Fibroblast of pulmonary artery (primary cell): ENCODE measurements around the gene AFAP1L2.

Experiments used
- DNase-seq: peaks from one replicate; pipeline ENCODE4 v3.0.0-alpha.2; 2010; ENCODE audit warnings: low read depth
- H3K4me3 ChIP-seq: replicated peaks from 2 replicates; pipeline ENCODE4 v1.5.1; 2011; ENCODE audit warnings: low read depth, mild to moderate bottlenecking, control low read depth, low read length, moderate library complexity
- TF ChIP-seq, protein P1 (sequence below): IDR thresholded peaks from 2 replicates; pipeline ENCODE4 v1.5.1; 2011; ENCODE audit warnings: mild to moderate bottlenecking, control low read depth, low read length, inconsistent platforms; ENCODE audit errors: missing control alignments

The AFAP1L2 gene

DNA sequence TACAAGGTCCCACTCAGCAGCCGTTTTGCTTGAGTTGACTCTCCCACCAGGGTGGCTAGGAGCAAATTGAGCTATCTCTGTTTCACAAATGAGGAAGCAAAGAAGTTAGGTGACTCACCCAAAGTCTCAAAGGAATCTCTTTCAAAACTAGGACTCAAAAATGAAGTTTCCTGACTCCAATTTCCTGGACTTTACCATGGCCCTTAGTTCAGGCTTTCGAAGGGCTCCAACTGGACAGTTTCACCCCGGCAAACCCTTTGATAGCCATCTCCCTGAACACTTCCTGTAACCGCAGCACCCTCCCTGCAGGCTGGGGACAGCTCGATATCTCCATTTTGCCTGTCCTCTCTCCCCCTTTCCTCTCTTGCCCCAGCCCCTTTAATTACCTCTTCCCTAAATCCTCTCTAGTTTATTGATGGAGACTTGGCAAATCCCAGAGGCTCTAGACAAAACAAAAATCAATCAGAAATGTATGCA lies 4.7 kb upstream of the AFAP1L2 start:
- TF ChIP-seq, protein P1, sequence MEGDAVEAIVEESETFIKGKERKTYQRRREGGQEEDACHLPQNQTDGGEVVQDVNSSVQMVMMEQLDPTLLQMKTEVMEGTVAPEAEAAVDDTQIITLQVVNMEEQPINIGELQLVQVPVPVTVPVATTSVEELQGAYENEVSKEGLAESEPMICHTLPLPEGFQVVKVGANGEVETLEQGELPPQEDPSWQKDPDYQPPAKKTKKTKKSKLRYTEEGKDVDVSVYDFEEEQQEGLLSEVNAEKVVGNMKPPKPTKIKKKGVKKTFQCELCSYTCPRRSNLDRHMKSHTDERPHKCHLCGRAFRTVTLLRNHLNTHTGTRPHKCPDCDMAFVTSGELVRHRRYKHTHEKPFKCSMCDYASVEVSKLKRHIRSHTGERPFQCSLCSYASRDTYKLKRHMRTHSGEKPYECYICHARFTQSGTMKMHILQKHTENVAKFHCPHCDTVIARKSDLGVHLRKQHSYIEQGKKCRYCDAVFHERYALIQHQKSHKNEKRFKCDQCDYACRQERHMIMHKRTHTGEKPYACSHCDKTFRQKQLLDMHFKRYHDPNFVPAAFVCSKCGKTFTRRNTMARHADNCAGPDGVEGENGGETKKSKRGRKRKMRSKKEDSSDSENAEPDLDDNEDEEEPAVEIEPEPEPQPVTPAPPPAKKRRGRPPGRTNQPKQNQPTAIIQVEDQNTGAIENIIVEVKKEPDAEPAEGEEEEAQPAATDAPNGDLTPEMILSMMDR = no peak
- no peak overlapping the region for H3K4me3 ChIP-seq
- DNase-seq = no peak

DNA sequence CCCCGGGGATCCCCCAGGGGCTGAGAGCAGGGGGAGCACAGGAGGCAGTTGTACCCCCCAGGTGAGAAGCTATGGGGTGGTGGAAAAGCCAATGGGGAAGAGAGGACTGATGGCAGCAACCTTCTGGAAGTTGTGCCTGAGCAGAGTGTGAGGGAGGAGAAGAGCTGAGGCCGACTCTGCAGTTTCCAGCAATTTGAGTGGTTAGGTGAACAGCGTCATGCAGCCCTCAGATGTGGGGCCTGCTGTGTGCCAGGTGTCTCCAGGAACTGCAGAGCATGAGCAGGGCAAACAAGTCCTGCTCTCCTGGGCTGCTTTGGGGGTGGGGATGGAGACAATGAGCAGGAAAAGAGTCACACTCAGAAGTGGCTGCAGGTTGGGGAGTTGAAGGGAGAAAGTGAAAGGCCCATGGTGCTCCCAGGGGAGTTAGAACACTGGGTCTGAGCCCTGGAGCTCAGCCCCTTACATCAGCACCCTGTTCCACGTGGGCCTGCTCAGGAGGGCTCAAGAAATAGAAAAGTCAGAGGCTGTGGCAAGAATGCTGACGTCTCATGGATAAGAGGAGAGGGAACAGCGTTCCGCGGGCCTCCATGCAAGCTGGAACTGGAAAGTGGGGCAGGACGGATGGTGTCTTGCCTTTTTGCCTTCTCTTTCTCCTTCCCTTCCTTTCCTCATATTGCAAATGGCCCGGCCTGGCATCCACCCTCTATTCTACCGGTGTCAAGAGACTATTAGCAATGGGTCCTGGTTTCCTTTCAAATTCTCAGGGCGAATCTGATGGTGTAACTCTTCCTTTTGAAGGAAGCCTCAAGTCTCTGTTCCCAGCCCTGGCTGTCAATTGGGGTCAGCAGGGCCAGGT lies 4.0 kb upstream of the AFAP1L2 start:
- H3K4me3 ChIP-seq = no peak overlapping the region
- DNase-seq = no peak
- TF ChIP-seq, protein P1 = no peak

DNA sequence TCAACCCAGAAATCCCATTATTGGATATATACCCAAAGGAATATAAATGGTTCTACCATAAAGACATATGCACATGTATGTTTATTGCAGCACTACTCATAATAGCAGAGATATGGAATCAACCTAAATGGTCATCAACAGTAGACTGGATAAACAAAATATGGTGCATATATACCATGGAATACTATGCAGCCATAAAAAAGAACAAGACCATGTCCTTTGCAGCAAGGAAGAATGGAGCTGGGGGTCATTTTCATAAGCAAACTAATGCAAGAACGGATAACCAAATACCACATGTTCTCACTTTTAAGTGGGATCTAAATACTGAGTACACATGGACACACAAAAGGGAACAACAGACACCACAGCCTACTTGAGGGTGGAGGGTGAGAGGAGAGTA lies 2.2 kb upstream of the AFAP1L2 start:
- H3K4me3 ChIP-seq = no peak overlapping the region
- no peak for DNase-seq
- TF ChIP-seq, protein P1 = no peak

DNA sequence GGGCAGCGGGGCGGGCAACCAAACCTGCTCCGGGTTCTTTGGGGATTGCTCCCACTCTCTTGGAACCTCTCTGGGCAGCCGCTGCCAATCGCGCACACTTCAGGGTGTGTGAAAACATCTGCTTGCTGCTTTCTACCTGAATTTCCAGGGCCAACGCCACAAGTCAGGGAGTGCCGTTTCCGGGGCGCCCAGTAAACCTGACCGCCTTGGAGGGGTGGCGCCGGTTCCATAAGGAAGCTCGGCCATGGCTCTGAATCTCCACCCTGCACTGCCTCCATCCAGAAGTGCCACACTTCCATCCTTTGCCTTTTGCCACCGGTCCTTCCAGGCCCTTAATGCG lies 679 bp upstream of the AFAP1L2 start:
- no peak overlapping the region for H3K4me3 ChIP-seq
- TF ChIP-seq, protein P1 = no peak
- no peak for DNase-seq

DNA sequence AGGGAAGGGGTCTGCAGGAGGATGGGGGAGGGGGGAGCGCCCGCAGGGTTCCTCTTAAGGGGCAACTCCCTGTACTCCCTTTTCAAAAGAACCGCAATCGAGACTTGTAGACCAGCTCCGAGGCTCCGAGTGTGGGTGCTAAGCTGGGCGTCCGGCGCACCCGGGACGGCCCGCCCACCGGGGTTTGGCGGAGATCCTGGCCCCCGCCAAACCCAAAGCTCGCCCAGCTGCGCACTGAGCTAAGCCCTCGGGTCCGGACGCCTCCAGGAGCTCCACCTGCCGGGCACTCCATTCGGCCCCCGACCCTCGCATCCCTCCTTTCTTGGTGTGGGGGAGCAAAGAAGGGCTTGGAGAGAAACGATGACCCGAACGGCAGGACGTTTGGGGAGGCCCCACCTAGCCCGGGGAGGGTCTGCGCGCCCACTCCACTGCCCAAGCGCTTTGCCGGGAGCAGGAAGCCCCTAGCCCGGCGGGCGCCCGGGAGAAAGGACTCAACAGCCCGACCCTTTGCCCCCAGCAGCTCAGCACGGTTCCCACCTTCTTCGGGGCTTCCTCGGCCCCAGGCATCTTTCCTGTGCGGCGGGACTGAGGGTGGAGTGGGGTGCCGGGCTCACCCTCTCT lies 651 bp downstream of the AFAP1L2 start:
- TF ChIP-seq, protein P1 = peak; percentile 2
- no peak for DNase-seq
- H3K4me3 ChIP-seq = peak overlapping the region; percentile 27

DNA sequence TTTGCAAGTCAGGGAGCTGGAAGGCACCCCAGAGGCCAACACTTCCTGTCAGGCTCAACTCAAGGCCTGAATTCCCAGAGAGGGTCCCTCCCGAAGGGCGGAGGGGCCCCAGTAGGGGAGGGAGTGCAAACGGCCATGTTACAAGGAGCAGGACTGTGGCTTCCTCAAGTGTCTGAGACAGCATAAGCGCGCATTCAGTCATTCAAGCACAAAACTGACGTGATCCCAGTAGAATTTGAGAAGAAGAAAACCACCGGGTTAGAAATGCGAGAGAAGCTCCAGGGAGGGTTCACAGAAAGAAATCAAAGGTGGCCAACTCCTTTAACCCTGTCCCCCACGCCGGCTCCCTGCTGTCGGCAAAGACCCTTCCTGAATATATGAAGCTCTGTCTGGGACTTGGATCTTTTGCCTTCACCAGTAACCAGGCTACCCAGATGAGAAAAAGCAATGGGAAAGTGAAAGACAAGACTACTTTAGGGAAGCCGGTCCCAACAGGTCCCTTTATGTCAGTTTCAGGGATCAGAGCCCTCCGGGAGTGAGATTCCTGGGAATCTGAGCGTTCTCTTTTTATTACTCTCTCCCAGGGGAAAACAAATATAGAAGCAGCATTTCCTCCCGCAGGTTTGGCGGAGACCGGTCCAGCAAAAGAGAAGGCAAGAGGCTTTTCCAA lies 1.3 kb downstream of the AFAP1L2 start:
- no peak overlapping the region for H3K4me3 ChIP-seq
- no peak for DNase-seq
- TF ChIP-seq, protein P1 = no peak
